ENCODE data around the gene TRAFD1.
"Not testable (repeated sequence)": the region's sequence is repeated elsewhere in the genome, so short reads cannot be mapped to it uniquely, and the experiment has no call there.

TRAFD1 gene

DNA sequence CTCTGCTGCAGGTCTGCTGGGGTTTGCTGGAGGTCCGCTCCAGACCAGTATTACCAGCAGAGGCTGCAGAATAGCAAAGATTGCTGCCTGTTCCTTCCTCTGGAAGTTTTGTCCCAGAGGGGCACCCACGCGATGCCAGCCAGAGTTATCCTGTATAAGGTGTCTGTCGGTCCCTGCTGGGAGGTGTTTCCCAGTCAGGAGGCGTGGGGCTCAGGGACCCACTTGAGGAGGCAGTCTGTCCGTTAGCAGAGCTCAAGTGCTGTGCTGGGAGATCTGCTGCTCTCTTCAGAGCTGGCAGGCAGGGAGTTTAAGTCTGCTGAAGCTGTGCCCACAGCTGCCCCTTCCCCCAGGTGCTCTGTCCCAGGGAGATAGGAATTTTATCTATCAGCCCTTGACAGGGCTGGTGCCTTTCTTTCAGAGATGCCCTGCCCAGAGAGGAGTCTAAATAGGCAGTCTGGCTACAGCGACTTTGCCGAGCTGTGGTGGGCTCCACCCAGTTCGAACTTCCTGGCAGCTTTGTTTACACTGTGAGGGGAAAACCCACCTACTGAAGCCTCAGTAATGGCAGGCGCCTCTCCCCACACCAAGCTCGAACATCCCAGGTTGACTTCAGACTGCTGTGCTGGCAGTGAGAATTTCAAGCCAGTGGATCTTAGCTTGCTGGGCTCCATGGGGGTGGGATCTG lies 33.2 kb downstream of the TRAFD1 start:
- DNase-seq (ENCODE audit: low spot score); FAIRE-seq: not testable (repeated sequence)

DNA sequence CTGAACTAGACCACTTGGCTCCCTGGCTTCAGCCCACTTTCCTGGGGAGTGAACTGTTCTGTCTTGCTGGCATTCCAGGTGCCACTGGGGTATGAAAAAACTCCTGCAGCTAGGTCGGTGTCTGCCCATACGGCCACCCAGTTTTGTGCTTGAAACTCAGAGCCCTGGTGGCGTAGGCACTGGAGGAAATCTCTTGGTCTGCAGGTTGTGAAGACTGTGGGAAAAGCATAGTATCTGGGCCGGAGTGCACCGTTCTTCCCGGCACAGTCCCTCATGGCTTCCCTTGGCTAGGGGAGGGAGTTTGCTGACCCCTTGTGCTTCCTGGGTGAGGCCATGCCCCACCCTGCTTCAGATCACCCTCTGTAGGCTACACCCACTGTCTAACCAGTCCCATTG lies 33.8 kb downstream of the TRAFD1 start:
- DNase-seq (ENCODE audit: low spot score) (no peak), FAIRE-seq (peak; percentile 30)

DNA sequence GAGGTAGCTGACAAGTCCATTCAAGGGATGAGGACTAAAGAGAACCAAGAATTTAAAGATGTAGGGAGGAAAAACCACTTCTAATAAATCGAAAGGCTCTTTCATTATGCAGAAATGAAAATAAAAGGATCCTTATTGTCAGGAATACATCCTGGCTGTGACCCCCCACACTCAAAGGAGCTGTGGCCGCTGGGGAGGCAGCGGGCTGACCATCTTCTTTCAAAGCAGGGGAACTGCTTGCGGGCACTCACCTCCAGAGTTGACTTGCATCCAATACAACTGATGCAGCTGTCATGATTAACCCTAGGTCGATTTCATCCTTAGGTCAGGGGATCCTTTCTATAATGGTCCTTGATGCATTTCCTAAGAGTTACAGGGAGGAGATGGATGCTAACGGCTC lies 35.3 kb downstream of the TRAFD1 start:
- FAIRE-seq = no peak

DNA sequence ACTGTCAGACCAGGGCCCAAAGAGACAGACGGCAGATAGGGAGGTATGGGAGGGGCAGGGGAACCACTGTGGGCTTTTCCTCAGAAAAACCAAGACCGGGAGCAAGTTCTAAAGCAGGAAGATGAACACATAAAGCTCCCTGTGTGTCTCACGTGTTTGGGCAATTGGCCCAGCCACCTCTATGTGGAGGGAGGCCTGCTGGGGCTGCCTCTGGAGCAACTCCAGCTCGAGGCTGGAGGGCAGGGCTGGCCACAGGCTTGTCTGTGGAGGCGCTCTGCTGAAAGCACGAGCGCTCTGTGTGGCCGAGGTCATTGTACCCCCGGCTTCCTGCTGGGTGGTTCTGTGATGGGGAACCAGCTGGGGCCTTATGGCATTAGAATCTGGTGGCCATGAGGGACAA lies 36.4 kb downstream of the TRAFD1 start:
- FAIRE-seq = no peak

More for the DNA sequence above, 35.3 kb downstream of the TRAFD1 start:
- no peak for DNase-seq (ENCODE audit: low spot score)

DNA sequence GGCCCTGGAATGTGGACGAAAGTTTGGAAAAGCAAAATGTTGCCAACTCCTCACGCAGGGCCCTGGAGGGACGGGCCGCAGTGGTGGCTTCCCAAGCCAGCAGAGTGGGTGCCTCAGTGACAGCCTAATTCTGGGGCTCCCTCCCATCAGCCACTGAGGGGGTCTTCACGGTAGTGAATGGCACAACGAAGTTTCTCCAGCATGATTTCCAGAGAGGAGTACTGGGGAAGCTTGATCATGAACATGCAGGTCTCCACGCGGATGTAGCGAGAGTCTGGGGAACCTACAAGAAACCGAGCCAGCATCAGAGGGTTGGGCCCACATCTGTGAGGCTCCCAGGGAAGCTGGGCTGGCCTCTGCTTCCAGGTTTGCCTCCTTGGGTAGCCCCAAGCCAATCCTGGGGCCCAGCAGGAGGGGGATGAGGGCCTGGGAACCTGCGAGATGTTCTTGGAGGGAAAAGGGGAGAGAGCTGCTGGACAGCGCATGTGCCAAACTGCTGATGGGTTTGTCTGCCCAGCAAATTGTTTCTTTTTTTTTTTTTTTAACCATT lies 37.0 kb downstream of the TRAFD1 start:
- DNase-seq (ENCODE audit: low spot score) (no peak), FAIRE-seq (no peak)

More for the DNA sequence above, 36.4 kb downstream of the TRAFD1 start:
- no peak for DNase-seq (ENCODE audit: low spot score)

DNA sequence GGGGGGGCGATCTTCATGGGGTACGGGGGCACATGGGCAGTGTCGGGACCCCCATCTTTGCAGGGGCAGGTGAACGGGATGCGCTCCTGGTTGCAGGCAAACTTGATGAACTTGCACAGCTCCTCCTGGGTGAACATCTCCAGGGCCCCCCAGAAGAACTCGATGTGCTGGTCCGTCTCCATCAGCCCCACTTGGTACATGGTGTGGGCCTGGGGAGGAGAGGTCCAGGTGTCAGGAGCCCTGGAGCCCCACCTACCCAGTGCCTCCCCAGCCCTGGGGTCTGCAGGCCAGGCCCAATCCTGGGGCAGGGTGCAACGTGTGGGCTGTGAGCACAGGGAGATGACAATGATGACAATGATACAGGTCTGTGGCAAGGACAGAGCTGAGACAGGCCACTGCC lies 37.7 kb downstream of the TRAFD1 start:
- no peak for FAIRE-seq
- DNase-seq (ENCODE audit: low spot score) = no peak

DNA sequence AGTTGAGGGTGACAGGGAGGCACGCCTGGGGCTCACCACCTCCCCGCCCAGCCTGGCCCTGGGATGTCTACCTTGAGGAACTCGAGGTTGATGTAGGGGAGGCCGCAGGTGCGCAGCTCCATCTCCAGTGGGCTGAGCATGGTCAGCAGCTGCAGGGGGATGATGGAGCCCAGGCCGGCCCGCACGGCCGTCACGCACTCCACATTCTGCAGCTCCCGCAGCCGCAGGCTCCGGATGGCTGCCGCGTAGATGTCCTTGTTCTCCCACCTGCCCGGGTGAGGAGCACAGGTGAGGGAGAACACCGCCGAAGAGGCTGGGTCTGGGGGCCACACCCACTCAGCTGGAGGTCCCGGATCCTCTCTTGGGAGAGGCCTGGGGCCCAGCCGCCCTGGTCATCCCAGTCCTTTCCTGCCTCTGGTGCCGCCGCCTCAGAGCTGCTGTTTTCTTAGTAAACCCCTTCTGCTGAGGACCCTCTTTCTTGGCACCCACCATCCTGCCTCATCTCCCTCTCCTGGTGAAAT lies 38.2 kb downstream of the TRAFD1 start:
- DNase-seq (ENCODE audit: low spot score) (no peak), FAIRE-seq (no peak)

DNA sequence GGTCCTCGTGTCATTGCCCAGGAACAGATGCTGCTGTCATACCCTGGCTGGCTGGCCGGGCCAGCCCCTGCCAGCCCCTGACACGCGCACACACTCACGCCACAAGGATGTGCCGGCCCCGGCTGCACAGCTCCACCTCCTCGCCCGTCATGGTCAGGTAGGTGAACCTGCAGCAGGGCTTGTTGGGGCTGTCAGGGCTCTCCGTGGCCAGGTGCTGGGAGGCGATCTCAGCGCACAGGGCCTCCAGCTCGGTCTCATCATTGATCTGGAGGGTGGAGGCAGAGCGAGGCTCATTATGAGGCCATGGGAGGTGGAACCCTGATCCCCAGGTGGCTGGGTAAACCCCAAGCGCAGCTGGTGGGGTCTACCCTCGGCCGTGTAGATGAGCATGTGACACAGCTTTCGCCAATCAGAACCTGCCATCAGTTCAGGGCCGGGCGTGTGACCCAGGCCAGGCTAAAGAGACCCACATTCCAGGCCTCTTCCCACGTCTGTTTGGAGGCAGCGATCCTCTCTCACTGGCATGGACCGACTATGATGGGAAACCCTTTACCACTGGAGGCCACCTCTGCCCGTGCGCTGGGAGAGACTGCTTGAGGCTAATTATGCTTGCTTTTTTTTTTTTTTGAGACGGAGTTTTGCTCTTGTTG lies 38.8 kb downstream of the TRAFD1 start:
- DNase-seq (ENCODE audit: low spot score) (no peak), FAIRE-seq (no peak)

DNA sequence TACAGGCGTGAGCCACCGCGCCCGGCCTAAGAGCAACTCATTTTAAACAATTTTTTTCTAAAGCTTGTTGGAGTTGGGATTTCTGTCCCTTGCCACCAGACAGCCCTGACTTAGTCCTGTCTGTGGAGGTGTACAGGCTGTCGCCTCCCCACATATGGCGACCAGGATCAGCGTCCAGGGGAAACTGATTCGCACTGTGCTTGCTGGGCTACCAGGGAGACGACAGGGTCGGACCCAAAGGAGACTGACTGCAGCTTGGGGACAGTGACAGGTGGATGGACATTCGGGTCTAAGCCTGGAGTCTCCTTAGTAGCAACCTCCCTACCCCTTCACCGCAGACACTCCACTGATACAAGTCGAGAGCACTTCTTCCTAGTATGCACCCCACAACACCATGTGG lies 40.3 kb downstream of the TRAFD1 start:
- DNase-seq (ENCODE audit: low spot score) (no peak), FAIRE-seq (no peak)

DNA sequence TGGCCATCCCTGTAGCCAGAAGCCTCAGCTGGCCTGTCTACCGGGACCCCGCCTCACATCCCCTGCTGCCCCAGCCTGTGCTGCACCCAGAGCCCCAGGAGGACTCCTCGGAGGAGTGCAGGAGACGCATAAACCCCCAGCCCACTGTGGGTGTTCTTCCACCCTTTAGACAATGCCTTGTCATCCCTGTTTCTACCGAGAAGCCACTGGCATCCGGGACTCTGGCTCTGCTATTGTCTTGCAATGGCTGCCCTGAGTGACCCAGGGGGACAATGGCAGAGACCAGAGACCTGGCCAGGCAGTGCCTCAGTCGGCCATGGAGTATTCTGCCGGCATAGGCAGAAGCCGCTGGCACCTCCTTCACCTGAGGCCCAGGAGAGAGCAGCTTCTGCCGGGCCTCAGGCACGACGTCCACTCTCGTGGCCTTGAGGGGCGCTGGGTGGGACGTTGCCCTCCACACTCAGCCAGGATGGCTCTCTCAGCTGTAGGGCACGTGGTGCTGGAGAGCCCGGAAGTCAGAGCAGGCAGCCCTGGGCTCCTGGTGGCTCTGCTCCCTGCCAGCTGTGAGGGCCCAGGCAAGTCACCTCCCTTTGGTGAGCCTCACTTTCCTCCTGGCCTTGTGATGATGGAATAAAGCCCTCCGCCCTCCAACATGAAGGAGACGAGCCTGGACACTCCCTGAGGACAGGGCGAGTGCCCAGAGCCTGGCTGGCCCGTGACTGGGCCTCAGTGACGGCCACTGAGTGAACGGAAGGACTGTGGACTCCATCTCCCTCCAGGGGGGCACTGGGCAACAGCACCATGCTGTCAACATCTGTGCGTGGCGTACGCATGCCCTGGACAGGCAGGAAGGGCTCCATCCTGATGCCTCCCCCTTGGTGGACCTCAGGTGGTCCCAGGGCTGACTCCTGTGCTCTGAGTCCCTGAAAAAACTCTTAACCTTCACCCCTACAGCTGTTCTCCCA lies 41.0 kb downstream of the TRAFD1 start:
- no peak for DNase-seq (ENCODE audit: low spot score)
- no peak for FAIRE-seq

DNA sequence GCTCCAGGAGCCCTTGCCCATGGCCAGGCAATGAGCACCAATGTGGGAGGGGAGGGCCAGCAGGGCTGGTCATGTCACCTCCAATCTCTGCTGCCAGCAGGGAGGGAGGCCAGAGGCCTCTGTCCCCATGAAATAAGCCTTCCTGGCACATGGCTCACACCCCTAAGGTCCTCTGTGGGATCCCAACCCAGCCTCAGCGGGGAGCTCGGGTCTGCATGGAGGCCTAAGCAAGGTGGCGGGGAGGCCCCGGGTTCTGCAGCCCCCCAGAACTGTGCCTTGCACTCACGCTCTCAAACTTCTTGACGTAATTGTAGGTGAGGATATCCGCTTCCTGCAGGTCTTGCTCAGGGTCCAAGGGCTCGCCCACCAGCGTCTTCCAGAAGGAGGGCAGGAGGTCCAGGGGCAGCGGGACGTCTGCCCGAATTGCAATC lies 41.7 kb downstream of the TRAFD1 start:
- FAIRE-seq (no peak), DNase-seq (ENCODE audit: low spot score) (no peak)

DNA sequence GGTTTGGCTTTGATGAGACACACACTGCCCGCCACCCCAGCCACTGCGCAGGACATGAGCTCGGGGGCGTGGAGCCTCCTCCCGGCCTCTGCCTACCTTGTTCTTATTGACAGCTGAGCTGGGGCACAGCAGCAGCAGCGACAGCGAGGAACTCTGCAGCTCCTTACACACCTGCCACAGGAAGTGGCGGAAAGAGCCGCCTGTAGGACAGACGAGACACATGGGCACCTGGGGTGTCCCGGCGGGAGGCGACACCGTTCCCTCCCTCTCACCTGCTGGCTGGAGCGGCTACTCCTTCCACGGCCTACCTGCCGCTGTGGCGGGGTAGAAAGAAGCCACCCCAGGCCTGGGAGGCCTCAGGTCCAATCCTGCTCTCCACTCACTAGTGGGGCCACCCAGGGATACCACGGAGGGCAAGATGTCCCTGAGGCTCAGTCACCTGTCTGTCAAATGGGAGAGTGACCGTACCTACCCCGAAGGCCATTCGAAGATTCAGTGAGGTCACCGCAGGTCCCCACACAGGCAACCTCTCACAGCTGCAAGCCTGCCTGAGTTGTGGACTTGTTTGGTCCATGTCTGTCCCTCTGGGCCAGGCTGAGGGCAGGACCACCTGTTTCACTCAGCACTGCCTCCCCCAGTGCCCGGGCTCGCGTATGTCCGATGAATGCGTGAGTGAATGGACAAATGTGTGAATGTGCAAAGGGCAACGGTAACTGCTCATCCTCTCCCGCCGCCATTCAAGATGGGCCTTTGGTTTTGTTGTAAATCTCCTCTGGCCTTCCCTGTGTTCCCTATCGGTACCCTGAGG lies 42.6 kb downstream of the TRAFD1 start:
- DNase-seq (ENCODE audit: low spot score) = no peak
- no peak for FAIRE-seq

DNA sequence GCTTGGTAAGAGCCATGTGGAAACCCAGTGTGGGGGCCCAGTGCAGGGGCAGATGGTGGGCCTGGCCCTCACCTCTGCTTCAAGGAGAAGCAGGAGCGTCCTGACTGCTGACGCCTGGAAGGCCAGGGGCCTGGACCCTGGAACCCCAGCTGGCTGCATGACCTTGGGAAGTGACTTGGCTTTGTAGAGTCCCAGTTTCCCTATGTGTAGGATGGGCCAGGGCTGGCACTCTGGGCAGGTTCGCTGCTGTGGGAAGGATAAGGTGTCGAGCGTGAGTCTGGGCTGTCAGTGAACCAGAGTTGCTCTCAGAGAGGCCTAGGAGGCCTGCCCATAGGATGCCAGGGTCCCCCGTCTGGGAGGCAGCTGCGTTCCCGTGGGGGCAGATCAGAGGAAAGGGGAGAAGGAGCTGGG lies 43.2 kb downstream of the TRAFD1 start:
- DNase-seq (ENCODE audit: low spot score) = no peak
- FAIRE-seq = no peak

DNA sequence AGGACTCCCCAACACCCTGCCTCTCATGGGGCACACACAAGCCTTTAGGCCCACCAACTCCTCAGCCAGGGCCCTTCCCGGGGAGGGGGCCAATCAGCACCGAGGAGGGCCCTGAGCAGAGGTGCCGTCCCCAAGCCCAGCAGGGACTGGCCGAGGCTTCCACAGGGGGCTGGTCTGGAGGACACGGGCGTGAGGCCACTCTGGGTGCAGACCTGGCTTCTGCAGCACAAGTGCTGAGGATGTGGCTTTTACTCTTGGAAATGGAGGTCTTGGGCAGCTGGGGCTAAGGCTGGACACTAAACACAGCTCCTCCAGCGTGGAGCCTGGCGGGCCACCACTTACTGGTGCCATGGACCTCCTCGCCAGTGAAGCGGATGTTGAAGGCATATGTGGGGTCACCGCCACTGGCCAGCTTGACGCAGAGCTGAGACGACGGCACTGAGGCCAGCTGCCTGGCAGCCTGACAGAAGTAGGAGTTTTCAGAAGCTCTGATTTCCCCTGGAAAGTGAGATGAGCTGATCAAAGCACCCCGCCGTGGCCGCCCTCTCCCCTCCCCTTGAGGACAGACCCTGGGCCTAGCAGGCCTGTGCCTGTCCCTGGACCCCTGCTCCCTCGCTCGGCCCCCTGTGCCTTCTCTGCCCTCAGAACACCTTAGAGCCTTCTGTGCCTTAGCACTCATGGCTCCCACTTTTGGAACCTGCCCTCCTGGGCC lies 44.0 kb downstream of the TRAFD1 start:
- FAIRE-seq (no peak), DNase-seq (ENCODE audit: low spot score) (no peak)

DNA sequence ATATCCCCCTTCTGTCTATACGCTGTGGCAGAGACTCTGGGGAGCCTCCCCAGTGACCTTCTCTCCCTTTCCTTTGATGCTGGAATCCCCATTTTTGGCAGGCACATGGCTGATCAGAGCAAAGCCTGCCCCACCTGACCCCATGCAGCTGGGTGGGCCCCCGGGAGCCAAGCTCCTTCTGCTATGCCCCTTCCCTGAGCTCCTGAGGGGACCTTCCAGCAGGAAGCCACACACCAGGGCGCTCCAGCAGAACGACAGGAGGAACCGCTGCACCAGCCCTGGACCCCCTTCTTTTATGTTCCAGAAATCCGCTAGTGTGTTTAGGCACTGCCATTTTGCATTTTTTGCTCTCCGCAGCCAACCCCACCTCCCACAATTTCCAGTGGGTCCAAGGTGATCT lies 44.6 kb downstream of the TRAFD1 start:
- no peak for FAIRE-seq
- no peak for DNase-seq (ENCODE audit: low spot score)

DNA sequence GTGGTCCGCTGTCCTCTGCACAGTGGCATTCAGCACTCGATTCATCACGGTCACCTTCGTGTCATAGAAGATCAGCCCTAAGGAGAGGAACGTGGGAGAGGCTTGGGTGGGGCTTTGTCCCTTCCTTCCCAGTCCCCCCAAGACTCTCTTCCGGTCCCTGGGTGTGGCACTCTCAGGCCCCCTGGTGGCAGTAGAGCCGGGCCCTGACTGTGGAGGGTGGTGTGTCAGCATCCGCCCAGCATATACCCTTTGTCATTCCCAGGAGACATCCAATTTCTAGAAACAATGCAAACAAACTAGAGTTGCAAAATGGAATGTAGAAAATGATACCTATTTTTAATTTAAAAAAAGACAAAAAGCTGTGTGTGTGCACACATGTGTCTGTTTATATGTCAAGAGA lies 45.0 kb downstream of the TRAFD1 start:
- DNase-seq (ENCODE audit: low spot score) (peak; percentile 20), FAIRE-seq (no peak)

DNA sequence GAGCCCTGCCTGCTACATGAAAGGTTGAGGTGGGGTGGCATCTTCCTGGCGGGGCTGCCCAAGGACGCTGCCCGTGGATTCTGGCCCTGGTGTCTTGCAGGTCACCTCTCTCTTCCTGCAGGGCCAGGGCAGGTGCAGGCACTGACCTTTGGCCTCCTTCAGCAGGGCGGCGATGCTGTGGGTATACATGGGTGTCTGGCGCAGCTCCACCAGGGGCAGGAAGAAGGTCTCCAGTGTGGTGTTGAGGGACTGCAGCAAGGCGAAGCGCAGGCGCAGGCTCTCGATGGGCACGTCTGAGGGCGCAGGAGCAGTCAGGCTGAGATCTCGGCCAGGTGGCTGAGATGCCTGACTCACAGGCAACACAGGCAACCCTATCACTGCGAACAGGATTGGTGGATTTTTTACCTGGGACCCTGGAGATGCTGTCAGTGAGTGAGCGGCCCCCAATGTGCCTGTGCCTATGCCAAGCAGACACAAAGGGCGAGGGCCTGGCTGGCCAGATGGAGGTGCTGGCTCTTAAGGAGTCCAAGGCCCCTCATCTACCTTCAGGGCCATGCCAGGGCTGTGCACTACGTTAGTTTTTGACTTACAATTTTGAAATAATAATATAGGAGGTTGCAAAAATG lies 45.7 kb downstream of the TRAFD1 start:
- DNase-seq (ENCODE audit: low spot score) = no peak
- FAIRE-seq = no peak

DNA sequence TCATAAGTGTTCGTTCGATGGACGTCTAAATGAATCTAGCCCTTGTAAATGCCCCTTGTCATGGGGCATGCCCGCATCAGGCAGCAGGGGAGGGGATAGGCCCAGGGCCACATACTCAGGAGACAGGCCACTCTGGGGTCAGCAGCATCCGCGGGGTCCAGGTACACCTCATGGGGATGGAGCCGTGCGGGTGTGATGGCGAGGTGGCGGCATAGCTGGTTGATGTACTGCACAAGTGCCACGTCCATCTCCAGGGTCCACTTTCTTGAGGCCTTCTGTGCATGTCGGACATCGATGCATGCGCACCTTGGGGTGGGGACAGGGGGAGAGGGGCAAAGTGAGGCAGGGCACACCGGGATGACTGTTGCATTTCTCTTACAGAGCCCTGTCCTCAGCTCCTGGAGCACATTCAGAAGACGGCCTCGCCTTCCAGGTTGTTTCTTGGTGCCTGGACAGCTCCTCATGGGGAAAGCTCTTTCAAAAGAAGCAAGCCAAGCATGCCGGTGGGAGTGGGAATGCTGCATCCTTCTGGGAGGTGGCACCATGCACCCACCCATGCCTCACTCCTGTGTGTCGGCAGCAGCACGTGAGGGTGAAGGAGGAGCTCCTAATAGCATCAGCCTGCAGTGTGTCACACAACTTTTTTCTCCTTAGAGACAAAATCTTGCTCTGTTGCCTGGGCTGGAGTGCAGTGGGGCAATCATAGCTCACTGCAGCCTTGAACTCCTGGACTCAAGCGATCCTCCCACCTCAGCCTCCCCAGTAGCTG lies 47.4 kb downstream of the TRAFD1 start:
- FAIRE-seq (no peak), DNase-seq (ENCODE audit: low spot score) (no peak)
